K562 treated with DMSO at 1 percent for 24 hours (cell line): ENCODE data around the gene FBRS. TPM values are rescaled to one million over a fixed set of nuclear protein-coding genes. Genes with fewer than 3 reads are reported as not detected.

Source experiments
- total RNA-seq: library from RNA; unstranded; fragments of 300-600 nt; gene quantifications from 2 replicates; pipeline ENCODE4 v1.2.3, GENCODE V29; 2022; ENCODE audit warnings: low read depth; ENCODE audit not compliant: insufficient read depth

Gene FBRS
- total RNA-seq: 64.4 and 71.6 TPM in 2 replicates

GRCh38 chr16:30657866-30658730 is at the start of gene FBRS:
Gene FBRS, plus strand, starts transcription at chr16:30658431. Its CDS starts 1,088 bp downstream, at chr16:30659519.

DNA sequence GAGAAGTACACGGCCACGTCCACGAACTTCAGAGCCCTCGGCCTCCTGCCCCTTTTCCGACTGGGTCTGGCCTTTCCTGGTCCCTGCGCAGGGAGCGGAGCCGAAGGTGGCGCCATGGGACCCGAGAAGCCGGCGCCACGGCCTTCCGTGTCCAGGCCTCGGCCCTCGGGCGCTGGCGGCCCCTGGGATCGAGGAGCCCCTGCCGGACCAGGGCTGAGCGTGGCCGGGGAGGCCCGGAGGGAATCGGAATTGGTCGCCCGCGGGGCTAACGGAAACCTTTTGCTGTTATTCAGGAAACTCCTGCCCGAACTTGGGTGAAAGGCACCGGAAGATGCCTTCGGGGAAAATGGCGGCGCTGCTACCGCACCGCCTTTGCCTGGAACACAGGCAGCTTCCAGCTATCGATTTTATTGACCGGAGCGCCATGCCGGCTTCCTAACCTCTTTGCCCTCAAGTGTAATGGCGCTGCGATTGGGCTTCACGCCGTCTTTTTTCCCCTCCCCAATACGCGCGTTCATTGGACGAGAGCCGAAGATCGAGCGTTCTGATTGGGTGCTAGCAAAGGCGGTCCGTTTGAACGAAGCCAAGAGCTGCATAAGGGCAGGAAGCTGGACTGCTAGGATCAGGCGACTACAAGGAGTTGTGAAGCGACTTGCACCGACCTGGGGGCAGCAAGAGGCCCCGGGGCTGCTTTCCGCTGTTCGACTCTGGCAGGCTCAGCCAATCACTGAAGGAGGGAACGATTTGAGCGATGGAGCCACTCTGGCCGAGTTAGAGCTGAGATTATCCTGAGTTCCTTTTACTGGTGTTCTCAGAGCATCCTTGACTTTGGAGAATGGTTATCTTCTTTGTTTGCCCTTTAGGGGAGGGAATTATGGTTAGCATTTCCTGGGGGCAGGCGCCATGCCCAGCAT is 48.0 kb upstream of the FBRS start, which contains the start of gene ZNF689:
ZNF689 (minus strand) TSS at position 464 of the 914 bp plus-strand sequence; CDS start at position 116, 348 bp downstream.

DNA sequence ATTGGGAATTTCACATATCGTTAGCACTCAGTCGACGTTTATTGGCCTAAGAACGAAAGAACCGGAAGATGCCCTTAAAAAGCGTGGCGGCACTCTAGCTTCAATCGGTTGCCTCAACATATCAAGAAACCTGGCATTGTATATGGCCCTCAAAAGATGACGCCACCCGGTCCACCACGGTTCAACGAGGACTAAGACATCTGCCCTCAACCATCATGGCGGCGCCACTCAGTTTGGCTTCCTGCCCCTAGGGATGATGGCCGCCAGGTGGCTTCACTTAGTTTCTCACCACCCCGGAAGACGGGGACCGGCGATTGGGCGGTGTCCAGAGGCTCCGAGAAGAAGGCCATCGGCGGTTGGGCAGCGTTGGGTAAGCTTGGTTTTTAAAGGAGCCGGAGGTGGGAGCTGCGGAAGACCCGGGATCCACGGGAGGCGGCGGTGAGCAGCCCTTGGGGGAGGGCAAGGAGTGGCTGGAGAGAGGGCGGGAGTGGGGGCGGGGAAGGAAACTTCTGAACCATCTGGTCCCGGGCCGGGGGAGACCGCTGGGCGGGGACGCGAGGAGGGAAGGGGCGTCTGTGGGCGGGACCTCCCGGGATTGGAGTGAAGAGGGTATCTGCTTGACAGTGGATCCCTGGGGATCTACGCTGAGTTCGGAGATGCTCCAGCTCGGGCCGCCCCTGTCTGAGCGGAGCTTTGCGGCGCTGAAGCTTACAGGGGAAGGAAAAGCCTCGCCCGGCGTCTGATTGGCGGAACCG is 7.7 kb upstream of the FBRS start, which contains the start of gene PRR14:
PRR14 (plus strand) TSS at position 592 of the 755 bp plus-strand sequence. CDS start 686 bp downstream, outside the sequence.

GRCh38 chr16:30698816-30699614 is 40.8 kb downstream of the FBRS start, which contains the start of gene SRCAP:
Gene SRCAP, plus strand, starts transcription at chr16:30699171. Its CDS starts 1,654 bp downstream, at chr16:30700825.

Other genes starting within 250 kb of the FBRS start
- 66.8 and 67.1 TPM in 2 replicates for gene DCTPP1, start 228.4 kb upstream of the FBRS start, total RNA-seq
- 88.1 and 90.4 TPM in 2 replicates for gene SEPHS2, start 212.6 kb upstream of the FBRS start, total RNA-seq
- gene ITGAL, start 185.7 kb upstream of the FBRS start, total RNA-seq: not detected in 2 replicates
- gene ZNF768, start 131.9 kb upstream of the FBRS start, total RNA-seq: 79.0 and 80.1 TPM in 2 replicates
- 4.0 and 5.9 TPM in 2 replicates for gene ZNF747, start 123.6 kb upstream of the FBRS start, total RNA-seq
- gene ZNF764, start 100.1 kb upstream of the FBRS start, total RNA-seq: 11.6 and 14.7 TPM in 2 replicates
- 11.1 and 12.9 TPM in 2 replicates for gene ZNF688, start 86.7 kb upstream of the FBRS start, total RNA-seq
- gene ZNF785, start 72.7 kb upstream of the FBRS start, total RNA-seq: 4.4 and 5.6 TPM in 2 replicates
- gene ZNF689, start 48.0 kb upstream of the FBRS start, total RNA-seq: 12.7 and 15.4 TPM in 2 replicates
- gene PRR14, start 7.5 kb upstream of the FBRS start, total RNA-seq: 66.5 and 87.0 TPM in 2 replicates
- 30.5 and 36.6 TPM in 2 replicates for gene SRCAP, start 40.7 kb downstream of the FBRS start, total RNA-seq
- 50.6 and 51.7 TPM in 2 replicates for gene PHKG2, start 90.0 kb downstream of the FBRS start, total RNA-seq
- 12.9 and 15.0 TPM in 2 replicates for gene CFAP119, start 103.6 kb downstream of the FBRS start, total RNA-seq
- 95.9 and 110 TPM in 2 replicates for gene RNF40, start 103.9 kb downstream of the FBRS start, total RNA-seq
- 16.4 and 17.8 TPM in 2 replicates for gene ZNF629, start 128.8 kb downstream of the FBRS start, total RNA-seq
- 39.7 and 39.8 TPM in 2 replicates for gene BCL7C, start 235.6 kb downstream of the FBRS start, total RNA-seq
- 3.7 and 4.2 TPM in 2 replicates for gene CTF1, start 238.2 kb downstream of the FBRS start, total RNA-seq